OCI-LY3 (cell line): ENCODE data around the gene CHN2.

Experiments used
- EZH2phosphoT487 ChIP-seq: fragments of 200-600 bp; shearing (Covaris generic); IDR thresholded peaks from 2 replicates; pipeline ENCODE4 v1.6.1; 2018; ENCODE audit warnings: antibody characterized with exemption, mixed run types, low read depth
- TF ChIP-seq, protein P1 (sequence below): fragments of 200-600, 300-600 bp; sonication (generic); IDR thresholded peaks from 2 replicates; pipeline ENCODE4 v1.5.1; 2014; ENCODE audit warnings: antibody characterized with exemption, low read length, low read depth

DNA sequence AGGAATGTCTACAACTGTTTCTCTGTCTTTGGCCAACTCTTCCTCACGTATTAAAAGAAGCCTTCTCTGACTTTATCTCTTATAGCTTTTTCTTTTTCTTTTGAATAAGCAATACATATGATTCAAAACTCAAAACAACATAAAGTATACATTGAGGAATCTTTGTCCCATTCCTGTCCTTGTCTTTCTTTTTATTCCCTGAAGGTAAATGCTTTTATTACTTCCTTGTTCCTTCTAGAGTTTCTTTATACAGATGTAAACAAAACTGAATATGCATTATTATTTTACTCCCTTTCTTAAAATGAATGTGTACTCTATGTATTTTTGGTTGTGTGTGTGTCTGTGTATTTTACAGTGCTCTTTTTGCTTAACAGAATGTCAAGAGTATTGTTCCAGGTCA, 170.1 kb downstream of the CHN2 start:
- TF ChIP-seq, protein P1, sequence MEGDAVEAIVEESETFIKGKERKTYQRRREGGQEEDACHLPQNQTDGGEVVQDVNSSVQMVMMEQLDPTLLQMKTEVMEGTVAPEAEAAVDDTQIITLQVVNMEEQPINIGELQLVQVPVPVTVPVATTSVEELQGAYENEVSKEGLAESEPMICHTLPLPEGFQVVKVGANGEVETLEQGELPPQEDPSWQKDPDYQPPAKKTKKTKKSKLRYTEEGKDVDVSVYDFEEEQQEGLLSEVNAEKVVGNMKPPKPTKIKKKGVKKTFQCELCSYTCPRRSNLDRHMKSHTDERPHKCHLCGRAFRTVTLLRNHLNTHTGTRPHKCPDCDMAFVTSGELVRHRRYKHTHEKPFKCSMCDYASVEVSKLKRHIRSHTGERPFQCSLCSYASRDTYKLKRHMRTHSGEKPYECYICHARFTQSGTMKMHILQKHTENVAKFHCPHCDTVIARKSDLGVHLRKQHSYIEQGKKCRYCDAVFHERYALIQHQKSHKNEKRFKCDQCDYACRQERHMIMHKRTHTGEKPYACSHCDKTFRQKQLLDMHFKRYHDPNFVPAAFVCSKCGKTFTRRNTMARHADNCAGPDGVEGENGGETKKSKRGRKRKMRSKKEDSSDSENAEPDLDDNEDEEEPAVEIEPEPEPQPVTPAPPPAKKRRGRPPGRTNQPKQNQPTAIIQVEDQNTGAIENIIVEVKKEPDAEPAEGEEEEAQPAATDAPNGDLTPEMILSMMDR = no peak
- TF ChIP-seq EZH2phosphoT487 = no peak
